ENCODE data around the gene PRKN.
A peak's percentile ranks its signal among the peaks of the same experiment; 100 is the strongest.

The PRKN gene

GRCh38 chr6:161396539-161396938 is 1331.0 kb downstream of the PRKN start:
- Histone ChIP-seq H3K27ac (replicated peaks) (no peak overlapping the region), H3K27me3 (ENCODE audit: insufficient read depth, poor library complexity, severe bottlenecking) (no peaks in the 10 kb centered on the region), H3K4me3 (replicated peaks; ENCODE audit: insufficient read depth, low read length) (no peak overlapping the region)
- DNase-seq (ENCODE audit: low read depth in 1 of 2, low spot score in 1 of 2): no peak
- TF ChIP-seq SPI1 (IDR thresholded peaks at IDR 0.05; ENCODE audit: borderline replicate concordance, low read depth) (no peak), POLR2AphosphoS5 (IDR thresholded peaks at IDR 0.05; ENCODE audit: low read depth) (no peak), CTCF (IDR thresholded peaks at IDR 0.05; ENCODE audit: insufficient read depth, low read length) (no peak)

- DNase-seq (ENCODE audit: low read depth in 1 of 2, low spot score in 1 of 2): no peak
- Histone ChIP-seq H3K27me3 (ENCODE audit: insufficient read depth, poor library complexity, severe bottlenecking) (no peaks in the 10 kb centered on the region), H3K27ac (replicated peaks) (no peak overlapping the region), H3K4me3 (replicated peaks; ENCODE audit: insufficient read depth, low read length) (no peak overlapping the region)
- no peak for TF ChIP-seq REST (IDR thresholded peaks at IDR 0.05; ENCODE audit: insufficient replicate concordance, low read depth)
- no peak for TF ChIP-seq POLR2AphosphoS5 (IDR thresholded peaks at IDR 0.05; ENCODE audit: low read depth)
- no peak for TF ChIP-seq GABPA (IDR thresholded peaks at IDR 0.05; ENCODE audit: low read depth)
- TF ChIP-seq SPI1 (IDR thresholded peaks at IDR 0.05; ENCODE audit: borderline replicate concordance, low read depth): no peak
- no peak for TF ChIP-seq CTCF (IDR thresholded peaks at IDR 0.05; ENCODE audit: insufficient read depth, low read length)
Observed at GRCh38 chr6:161395716-161396231, 1331.8 kb downstream of the PRKN start.

GRCh38 chr6:161394437-161394836 is 1333.1 kb downstream of the PRKN start:
- TF ChIP-seq SPI1 (IDR thresholded peaks at IDR 0.05; ENCODE audit: borderline replicate concordance, low read depth) (no peak), CTCF (IDR thresholded peaks at IDR 0.05; ENCODE audit: insufficient read depth, low read length) (no peak), REST (IDR thresholded peaks at IDR 0.05; ENCODE audit: insufficient replicate concordance, low read depth) (no peak), GABPA (IDR thresholded peaks at IDR 0.05; ENCODE audit: low read depth) (no peak), POLR2AphosphoS5 (IDR thresholded peaks at IDR 0.05; ENCODE audit: low read depth) (no peak)
- Histone ChIP-seq H3K27ac (replicated peaks) (no peak overlapping the region), H3K4me3 (replicated peaks; ENCODE audit: insufficient read depth, low read length) (no peak overlapping the region), H3K27me3 (ENCODE audit: insufficient read depth, poor library complexity, severe bottlenecking) (no peaks in the 10 kb centered on the region)
- no peak for DNase-seq (ENCODE audit: low read depth in 1 of 2, low spot score in 1 of 2)

- Histone ChIP-seq H3K27me3 (ENCODE audit: insufficient read depth, poor library complexity, severe bottlenecking) (no peaks in the 10 kb centered on the region), H3K4me3 (replicated peaks; ENCODE audit: insufficient read depth, low read length) (no peak overlapping the region), H3K27ac (replicated peaks) (no peak overlapping the region)
- TF ChIP-seq SPI1 (IDR thresholded peaks at IDR 0.05; ENCODE audit: borderline replicate concordance, low read depth) (peak; percentile 93), GABPA (IDR thresholded peaks at IDR 0.05; ENCODE audit: low read depth) (no peak), CTCF (IDR thresholded peaks at IDR 0.05; ENCODE audit: insufficient read depth, low read length) (peak; percentile 34), POLR2AphosphoS5 (IDR thresholded peaks at IDR 0.05; ENCODE audit: low read depth) (no peak), REST (IDR thresholded peaks at IDR 0.05; ENCODE audit: insufficient replicate concordance, low read depth) (no peak)
- peak; percentile 57 to 71 for DNase-seq (ENCODE audit: low read depth in 1 of 2, low spot score in 1 of 2)
Observed at GRCh38 chr6:161393839-161394364, 1333.7 kb downstream of the PRKN start.
